ENCODE results near the gene TLK2.
A peak's percentile ranks its signal among the peaks of the same experiment; 100 is the strongest.

The TLK2 gene

DNA sequence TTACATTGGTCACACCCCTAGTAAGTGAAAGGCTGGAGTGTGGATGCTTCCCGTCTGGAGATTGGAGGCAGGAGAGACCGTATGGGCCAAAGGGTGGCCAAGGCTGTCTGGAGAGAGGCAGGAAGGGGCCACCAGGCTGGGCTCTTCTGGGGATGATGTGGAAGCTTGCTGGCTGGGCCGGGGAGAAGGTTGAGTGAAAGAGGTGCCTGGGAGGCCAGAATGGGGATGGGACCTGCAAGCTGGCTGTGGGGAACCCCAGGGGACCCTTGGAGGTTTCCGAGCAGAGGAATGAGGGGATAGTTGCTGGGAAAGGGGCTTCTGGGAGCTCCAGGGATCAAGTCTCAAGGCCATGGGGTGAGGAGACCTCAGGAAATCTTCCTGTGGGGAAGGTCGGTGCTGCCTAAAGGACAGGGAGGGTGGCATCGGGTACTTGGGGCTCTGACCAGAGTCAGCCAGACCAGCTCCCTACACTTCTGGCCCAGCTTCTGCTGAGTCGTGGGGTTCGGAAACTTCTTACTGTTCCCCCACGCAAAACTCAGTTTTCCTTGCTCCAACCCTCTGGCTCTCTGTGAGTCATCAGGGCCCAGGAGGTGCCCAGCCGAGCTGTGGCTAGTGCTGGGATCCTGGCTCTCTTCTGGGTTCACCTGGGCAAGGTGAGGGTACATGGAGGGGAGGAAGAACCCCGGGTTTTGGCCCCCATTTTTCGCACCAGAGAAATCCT, 151.9 kb downstream of the TLK2 start:
- no peak for DNase-seq

DNA sequence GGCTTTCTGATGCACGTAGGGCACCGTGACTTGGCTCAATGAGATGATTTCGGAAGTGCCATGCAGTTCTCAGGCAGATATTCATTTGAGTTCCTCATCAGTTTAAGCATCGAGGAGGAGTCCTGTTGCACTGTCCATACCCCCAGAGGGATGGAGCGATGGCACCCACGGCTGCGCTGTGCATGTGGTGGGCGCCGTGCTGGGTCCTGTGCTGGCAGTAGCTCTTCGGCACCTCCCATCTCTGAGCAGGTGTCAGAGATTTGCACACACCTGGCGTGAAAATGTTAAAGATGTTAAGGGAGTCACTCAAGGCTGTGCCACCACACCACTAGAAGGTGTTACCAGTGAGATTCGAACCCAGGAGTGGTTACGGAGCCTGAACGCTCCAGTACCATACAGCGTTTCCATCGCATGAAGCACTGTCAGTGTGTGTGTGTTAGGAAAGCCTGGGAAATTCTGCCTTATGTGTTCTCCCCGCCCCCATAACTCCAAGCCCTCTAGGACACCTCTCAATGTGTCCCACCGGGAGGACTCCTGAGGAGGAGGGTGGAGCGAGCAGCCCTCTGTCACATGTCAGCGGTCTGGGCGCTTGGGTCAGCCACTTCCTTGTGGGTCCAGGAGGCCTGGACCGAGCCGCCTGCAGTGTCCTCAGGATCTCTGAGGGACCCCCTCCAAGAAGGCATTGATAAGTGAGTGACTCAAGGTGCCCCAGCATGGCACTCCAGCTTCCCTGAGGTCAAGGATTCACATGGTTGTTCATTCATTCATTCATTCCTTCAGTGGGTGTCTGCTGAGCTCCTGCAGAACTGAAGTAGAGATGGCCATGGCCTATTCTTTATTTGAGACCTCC, 152.7 kb downstream of the TLK2 start:
- DNase-seq: no peak

DNA sequence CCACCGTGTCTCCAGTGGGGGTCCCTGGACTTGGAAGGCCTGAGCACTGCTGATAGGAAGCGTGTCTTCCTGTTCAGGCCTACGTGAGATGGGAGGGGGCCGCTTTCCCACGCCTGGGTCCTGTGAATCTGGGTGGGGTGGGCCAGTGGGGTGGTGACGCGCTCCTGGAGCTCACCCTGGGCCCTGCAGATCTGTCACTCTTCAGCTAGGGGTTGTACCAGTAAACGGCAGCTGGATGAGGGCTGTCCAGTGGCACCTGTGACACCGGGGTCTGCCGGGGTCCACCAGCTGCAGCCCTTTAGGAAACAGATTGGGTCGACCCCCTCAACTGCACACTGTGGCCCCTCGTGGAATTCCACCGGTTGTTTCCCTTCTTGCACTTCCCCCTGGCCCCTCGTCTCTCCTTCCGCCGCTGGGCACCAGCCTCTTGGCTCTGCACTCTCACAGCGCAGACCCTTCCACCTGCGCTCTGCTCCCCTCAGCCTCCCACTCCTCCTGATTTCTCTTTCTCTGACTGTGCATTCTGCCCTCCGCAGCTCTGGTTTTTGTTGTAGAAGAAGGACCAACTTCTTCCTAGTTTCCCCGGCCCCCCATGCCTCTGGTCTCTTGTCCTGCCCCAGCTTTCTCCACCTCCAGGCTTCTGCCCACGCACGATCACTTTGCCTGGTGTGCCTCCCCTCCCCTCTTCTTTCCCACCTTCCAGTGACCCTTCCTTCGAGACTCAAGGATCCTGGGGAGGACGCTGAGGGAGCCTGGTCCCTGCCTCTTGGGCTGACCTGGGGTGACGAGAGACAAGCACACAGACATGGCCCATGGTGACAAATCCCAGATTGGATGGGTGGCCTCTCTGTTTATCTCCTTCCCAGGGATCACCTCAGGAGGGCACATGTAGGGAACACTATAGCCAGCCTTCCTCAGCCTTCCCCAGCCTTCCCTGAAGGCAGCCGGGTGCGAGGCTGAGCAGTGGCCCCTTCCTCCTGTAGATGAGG, 153.6 kb downstream of the TLK2 start:
- DNase-seq: no peak

DNA sequence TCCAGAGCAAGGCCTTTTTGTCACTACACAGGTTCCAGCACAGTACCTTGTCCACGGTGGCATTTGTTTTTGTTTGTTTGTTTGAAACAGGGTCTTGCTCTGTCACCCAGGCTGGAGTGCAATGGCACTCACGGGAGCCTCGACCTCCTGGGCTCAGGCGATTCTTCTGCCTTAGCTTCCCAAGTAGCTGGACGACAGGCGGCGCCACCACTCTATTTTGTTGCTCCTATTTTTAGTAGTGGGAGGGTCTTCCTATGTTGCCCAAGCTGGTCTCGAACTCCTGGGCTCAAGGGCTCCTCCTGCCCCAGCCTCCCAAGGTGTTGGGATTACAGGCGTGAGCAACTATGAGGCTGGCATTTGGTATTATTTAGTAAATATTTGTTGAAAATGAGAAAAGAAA, 159.2 kb downstream of the TLK2 start:
- DNase-seq: no peak

DNA sequence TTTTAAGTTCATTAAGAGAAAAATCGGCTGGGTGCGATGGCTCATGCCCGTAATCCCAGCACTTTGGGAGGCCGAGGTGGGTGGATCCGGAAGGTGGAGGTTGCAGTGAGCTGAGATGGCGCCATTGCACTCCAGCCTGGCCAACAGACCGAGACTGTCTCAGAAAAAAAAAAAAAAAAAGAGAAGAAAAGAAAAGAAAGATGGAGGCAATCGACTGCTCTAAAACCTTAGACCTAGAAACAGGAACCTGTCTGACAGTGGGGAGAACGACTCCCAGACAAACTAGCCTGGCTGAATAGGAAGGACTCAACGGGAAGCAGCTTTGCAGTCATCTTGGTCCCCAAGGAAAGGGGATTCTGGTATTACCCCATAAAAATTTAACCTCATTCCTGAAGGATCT, 162.5 kb downstream of the TLK2 start:
- DNase-seq: no peak

DNA sequence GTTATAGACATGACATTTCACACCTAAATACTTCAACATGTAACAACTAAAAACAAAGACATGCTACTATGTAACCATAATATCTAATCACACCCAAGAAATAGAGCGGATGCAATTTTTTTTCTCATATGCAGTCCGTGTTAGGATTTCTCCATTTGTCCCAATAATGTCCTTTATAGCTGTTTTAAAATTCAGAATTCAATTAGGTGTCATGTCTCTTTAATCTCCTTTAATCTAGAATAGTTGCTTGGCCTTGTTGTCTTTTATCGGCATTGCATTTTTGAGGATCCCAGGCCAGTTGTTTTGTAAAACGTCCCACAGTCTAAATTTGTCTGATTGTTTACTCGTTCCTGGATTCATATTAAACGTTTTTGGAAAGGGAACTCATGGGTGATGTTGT, 163.3 kb downstream of the TLK2 start:
- no peak for DNase-seq

DNA sequence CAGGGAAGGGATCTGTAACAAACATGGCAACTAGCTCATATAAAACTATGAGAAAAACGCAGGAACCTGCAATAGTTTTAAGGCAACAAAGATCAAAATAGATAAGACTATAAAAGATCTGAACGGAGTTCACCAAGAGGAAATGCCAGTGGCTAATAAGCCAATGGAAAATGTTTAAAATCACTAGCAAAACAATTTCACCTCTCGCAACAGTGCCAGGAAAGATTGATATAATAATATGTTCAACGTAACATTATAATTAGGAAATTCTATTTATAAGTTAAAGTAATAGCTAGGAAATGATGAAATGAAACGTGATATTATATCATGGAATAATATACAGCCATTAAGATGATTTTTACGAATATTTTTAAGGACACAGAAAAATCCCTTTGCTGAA, 164.9 kb downstream of the TLK2 start:
- DNase-seq: no peak

DNA sequence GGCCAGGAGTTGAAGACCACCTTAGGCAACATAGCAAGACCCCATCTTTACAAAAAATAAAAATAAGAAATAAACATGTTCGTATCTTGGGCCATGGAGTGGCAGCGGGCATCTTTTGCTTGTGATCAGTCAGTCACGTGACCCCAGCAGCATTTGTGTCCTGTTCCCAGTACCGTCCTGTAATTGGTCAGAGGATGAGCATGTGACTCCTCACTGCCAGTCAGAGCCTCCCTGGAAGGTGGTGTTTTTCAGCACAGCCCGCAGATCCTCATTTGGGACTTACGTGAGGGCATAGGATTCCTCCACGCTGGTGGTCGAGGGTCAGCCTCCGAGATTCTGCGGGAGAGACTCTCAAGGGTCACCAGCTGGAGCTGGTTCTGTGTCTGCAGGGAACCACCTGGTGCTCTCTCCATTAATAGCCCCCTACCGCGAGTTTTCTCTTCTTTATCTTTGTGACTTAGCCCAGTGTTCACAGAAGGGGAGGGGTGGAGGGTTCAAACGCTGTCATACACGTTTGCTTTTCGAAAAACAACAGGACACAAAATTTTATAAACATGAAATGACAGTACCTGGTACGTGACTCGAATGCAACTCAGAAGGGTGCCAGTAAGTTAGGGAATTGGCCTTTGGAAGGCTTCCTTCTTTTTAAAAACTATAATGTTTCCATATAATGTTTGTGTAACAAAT, 166.0 kb downstream of the TLK2 start:
- no peak for DNase-seq

DNA sequence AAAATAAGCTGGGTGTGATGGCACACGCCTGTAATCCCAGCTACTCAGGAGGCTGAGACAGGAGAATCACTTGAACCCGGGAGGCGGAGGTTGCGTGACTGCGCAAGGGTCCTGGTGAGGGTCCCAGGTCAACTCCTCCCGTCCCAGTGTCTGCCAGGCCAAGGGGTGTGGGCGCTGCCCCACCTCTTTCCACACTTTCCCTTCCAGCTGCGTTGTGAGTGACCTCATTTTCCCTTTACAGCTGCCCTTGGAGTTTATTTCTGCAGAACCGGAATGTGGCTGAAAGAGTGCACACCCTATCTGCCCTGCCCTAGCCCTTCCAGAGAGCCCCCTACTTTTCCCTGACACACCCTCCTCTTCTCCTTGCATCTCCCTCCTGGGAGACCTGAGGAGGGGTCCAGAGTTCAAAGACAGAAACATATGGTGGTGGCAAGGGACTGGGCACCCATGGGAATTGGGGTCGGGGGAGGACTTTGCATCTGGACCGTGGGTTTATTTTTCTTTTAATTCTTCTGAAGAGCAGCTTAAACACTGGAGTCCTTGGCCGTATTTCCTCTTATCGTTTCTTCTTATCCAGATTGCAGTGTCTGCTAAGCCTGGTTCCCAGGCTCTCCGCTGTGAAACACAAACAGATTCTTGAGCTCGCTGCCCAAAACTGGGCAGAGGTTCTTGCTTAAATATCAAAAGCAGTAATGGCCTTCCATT, 169.8 kb downstream of the TLK2 start:
- DNase-seq: no peak

DNA sequence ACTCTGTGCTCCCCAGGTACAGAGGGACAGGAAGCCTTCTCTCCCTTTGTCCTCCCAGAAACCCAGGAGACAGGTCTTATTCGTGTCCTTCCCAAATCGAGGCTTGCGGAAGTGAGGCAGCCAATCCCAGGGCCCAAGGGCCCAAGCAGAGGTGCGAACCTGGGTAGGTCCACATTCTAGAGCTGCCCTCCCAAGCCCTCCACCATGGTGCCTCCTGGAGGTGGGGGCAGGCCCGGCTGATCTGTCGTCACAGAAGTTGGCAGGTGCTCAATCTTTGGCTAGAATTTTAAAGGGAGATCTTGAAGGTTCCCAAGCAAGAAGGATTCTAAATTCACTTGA, 170.3 kb downstream of the TLK2 start:
- DNase-seq: no peak

DNA sequence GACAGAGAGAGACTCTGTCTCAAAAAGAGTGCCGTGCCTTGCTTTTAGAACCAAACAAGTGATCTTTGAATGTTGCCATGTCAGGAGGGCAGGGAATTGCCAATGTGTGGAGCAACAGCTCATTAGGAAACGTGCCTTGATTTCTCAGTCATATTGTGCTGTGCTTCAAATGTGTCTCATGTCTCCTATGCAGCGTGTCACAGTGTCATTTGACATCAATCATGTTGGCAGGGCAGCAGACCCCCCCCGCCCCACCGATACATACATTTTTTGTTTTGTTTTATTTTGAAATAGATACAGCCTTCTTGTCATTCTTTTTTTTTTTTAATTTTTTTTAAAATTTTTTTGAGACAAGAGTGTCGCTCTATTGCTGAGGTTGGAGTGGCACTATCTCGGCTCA, 170.9 kb downstream of the TLK2 start:
- no peak for DNase-seq

DNA sequence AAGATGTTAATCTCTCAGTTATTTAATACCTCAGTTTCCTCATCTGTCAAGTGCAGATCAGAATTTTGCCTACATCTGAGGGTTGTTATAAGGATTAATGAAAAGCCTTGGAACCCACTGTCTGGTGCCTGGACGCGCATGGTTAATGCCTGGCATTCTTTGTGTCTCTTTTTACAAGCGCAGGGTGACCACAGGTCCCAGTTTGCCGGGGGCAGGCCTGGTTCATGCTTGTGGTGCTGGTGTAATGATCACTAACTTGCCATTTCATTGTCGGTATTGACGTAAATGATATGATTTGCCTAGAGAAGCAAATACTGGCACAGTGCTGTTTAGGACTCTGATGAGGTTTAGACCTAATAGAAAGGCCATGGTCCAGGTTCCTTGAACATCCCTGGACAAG, 172.0 kb downstream of the TLK2 start:
- no peak for DNase-seq

DNA sequence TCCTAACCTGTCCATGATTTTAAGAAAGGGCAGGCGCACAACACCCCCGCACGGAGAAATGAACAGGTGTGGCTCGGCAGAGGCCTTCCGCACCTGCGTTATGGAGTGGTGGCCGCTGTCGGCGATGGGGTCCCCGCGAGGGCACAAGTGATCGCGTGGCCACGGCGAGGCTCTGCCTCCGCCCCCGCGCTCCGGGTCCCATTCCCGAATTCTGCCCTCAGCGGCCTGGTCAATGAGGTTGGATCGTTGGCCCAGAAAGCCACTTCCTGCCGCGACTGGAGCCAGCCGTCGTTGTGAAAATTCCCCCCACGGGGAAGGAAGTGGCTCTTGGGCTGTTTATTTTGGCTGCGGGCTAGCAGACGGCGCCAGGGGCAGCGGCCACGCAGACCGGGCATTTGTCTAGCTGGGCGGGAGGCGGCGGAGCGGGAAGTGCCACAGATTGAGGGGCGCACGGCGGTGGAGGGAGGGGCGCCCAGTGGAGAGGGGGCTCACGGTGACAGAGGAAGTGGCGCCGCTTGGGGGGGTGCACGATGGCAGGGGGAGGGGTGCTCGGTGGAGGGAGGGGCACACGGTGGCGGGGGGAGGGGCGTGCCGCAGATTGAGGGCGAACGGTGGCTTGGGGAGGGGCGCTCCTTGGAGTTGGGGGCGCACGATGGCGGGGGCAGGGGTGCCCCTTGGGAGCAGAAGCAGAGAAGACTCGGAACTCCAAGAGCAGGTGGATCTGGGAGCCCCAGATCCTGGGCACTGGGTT, 173.8 kb downstream of the TLK2 start:
- peak; percentile 39 for DNase-seq

DNA sequence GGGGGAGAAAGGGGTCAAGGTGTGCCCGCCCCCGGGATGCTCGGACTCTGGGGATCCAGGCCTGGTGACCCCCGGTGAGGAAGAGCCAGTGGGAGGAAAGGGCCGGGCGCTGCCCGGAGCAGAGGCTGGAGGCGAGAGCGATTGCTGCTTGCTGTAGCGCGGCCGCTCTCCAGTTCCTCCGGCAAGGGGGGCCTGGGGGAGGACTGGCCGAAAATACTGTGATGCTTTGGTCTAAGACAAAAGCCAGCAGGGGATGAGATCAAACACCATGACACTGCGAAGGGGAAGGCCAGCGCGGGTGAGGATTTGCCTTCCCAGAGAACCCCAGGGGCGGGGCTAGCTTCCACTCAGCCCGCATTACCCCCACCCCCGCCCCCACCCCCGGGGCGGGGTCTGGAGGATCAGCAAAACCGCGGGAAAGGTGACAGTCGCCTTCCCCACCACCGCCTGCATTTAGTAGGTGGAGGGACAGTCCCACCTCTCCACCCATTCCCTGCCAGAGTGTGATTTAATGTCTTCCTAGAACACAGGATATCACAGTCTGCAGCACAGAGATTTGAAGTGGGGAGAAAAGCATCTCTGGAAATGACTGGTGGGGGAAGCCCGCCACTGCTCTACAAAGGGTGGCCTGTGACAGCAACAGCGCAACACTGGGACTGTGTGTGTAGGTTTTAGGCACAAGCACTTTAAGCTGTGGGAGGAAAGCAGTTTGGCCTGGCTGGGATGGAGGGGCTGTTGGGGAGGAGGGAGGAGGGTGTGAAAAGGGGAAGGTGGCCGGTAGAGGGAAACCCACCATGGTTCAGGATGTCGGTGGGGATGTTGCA, 174.6 kb downstream of the TLK2 start:
- DNase-seq: peak; percentile 62

DNA sequence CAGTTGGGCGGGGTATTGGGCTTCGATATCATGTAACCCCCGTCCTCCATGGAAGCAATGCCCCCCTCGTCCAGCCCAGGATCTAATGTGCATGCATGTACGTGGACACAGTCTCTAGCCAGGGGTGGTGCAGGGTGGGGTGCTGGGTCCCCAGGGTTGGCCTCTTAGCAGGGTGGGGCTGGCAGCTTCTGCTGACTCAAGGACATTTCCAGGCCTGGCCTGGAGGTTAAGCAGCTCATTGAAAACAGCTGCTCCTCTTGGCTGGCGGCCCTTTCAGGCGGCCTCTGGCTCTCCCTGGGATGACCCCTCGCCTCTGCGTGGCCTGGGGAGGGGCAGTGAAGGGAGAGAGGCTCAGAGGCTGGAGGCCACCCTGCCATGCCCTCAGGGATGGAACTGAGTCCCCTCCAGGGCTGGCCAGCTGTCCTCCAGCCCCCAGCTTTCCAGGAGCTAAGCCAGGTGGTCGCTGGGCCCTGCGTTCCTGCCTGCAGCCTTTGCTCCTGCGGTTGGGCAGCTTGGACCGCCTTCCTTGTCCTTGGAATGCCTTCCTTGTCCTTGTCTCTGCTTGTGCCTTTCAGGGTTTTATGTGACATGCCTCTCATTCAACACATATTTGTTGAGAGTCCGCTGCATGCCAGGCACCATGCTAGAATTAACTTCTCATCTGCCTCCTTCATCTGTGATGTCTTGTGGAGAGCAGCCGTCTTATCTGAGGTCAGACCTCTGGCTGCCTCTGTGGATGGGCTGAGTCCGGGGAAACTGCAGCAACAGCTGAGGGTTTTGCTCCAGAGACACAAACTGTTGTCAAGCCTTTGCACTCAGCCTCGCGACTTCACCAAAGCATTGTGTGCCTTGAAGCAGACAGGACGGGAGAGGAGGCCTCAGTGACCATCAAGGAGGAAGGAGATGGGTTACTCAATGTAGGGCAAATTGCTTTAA, 175.5 kb downstream of the TLK2 start:
- no peak for DNase-seq

DNA sequence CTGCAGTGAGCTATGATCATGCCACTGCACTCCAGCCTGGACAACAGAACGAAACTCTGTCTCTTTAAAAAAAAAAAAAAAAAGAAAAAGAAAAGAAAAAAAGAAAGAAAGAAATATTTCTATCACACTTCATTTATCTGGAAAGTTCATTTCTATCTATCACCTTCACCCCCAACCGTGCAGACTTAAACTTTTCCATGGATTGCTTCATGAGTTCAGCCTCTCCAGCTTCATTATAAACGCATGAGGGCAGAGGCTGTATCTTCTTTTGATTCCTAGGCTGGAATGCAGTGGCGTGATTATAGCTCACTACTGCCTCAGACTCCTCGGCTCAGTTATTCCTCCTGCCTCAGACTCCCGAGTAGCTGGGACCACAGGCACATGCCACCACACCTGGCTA, 177.0 kb downstream of the TLK2 start:
- DNase-seq: no peak

DNA sequence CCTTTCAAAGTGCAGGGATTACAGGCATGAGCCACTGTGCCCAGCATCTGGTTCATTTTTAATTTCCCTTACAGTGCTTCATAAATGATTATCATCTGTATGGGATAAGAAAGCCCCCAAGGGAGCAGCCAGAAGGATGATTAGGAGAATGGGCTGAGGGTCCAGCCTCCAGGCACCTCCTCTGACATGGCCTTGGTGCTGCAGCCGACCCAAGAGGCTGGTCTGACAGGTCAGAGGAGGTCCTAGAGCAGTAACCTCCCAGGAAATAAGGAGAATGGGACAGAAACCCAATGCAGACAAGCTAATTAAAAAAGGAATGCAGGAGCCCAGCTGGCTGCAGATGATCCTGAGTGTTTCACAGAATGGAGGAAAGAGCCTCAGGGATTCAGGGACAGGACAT, 177.8 kb downstream of the TLK2 start:
- no peak for DNase-seq

DNA sequence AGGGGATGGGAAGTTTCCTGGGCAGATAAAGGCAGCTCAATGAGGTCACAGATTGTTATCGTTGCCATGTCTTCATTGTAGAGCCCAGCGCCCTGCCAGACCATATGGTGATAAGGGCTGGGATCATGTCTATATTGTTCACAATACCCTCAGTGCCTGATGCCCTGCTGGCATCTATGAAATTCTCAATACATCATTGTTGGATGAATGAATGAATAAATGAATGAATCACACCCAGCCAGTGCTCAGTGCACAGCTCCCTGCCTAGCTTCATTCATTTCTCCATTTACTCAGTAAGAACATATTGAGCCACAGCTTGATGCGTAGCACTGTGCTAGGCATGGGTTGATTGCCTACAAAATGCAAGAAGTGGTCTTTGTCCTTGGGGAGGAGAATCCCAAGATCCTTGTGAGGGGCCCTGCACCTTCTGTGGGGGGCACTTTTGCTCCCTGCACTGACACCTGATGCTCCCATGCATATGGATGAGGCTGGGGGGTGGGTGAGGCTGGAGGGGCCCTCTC, 178.6 kb downstream of the TLK2 start:
- DNase-seq: no peak

DNA sequence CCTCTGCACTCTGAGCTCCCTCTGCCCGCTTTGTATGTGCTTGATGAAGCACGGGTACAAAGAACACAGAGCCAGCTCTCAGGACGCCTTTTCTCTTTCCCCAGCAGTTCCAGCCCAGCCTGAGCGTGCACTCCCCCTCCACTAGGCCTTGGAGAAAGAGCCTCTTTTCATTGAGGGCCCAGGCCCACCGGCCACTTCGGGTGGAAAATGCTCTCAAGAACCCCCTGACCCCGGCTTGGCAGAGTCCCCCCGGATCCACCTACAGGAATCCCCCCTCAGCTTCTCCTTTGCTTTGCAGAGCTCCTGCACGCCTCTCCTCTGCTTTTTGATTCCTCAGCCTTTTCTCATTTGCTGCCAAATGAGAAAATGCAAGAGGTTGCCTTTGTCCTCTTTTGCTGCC, 179.1 kb downstream of the TLK2 start:
- no peak for DNase-seq
